Caco-2 (cell line): ENCODE results near the gene FGFR3. TPM values are rescaled to one million over a fixed set of nuclear protein-coding genes. Genes with fewer than 3 reads are reported as not detected.

Experiments
- BruUV-seq: library from RNA; stranded (reverse); fragments of 400-500 nt; replicated peaks from 2 replicates; lab custom pipeline; 2021; lab: Mats Ljungman, UMichigan
- CTCF ChIA-PET: fragments of 300-600 bp; sonication (Branson Sonifier 250); formaldehyde crosslinking; loops from one replicate; lab custom pipeline; 2022; ENCODE audit warnings: antibody characterized with exemption; lab: Charles Lee
- POLR2A ChIA-PET: fragments of 300-600 bp; sonication (Branson Sonifier 250); formaldehyde crosslinking; loops from one replicate; lab custom pipeline; 2022; ENCODE audit warnings: antibody characterized with exemption; lab: Charles Lee
- DNase-seq, 2 experiments: peaks; one replicate each; pipeline versions ENCODE4 v3.0.0 to v3.0.0-alpha.2; 2020 to 2022
- H3K27me3 ChIP-seq: replicated peaks from 2 replicates; pipeline ENCODE4 v1.6.0; 2011; ENCODE audit warnings: low read length; ENCODE audit not compliant: control insufficient read depth, insufficient read depth
- H3K36me3 ChIP-seq: 2 replicates; pipeline ENCODE4 v1.5.1; 2011; ENCODE audit warnings: low read length; ENCODE audit not compliant: control insufficient read depth, insufficient read depth
- H3K4me1 ChIP-seq: fragments of 250-450 bp; sonication (Bioruptor Pico); 2 replicates; pipeline ENCODE4 v1.5.1; 2020; ENCODE audit warnings: mild to moderate bottlenecking
- H3K4me3 ChIP-seq: 2 replicates; pipeline ENCODE4 v1.5.1; 2011; ENCODE audit warnings: low read depth, mild to moderate bottlenecking, control low read depth, low read length
- H3K9me3 ChIP-seq: fragments of 250-450 bp; sonication (Bioruptor Pico); 2 replicates; pipeline ENCODE4 v1.5.1; 2020; ENCODE audit warnings: mild to moderate bottlenecking, moderate library complexity
- H3K27ac Mint-ChIP-seq: one replicate; pipeline ENCODE4 v1.8.0; 2022; ENCODE audit warnings: mixed read lengths; ENCODE audit not compliant: unreplicated experiment
- H3K27me3 Mint-ChIP-seq: one replicate; pipeline ENCODE4 v1.8.0; 2022; ENCODE audit warnings: mixed read lengths; ENCODE audit not compliant: insufficient read depth, unreplicated experiment
- H3K36me3 Mint-ChIP-seq: one replicate; pipeline ENCODE4 v1.8.0; 2022; ENCODE audit warnings: mild to moderate bottlenecking, mixed read lengths; ENCODE audit not compliant: insufficient read depth, unreplicated experiment
- H3K4me1 Mint-ChIP-seq: one replicate; pipeline ENCODE4 v1.8.0; 2022; ENCODE audit warnings: low read depth, mixed read lengths; ENCODE audit not compliant: unreplicated experiment
- H3K4me3 Mint-ChIP-seq: one replicate; pipeline ENCODE4 v1.8.0; 2022; ENCODE audit warnings: mild to moderate bottlenecking, moderate library complexity, mixed read lengths; ENCODE audit not compliant: unreplicated experiment
- H3K9me3 Mint-ChIP-seq: one replicate; pipeline ENCODE4 v1.8.0; 2022; ENCODE audit warnings: mixed read lengths; ENCODE audit not compliant: unreplicated experiment
- intact Hi-C: fragments of 100-400 bp; cut with micrococcal nuclease; formaldehyde crosslinking; loops from one replicate; pipeline ENCODE4 v1.10.0; 2022; ENCODE audit not compliant: unreplicated experiment
- total RNA-seq: library from RNA; stranded (reverse); gene quantifications from 2 replicates; pipeline ENCODE4 v1.2.3, GENCODE V29; 2022
- TF ChIP-seq, protein P1 (sequence below), 2 experiments: fragments of 200-600 bp in 1 of 2; IDR thresholded peaks; 1 replicate in 1 of 2; 2 replicates in 1 of 2; pipeline versions ENCODE4 v1.5.1 to v1.8.0; 2011 to 2022; ENCODE audit warnings: antibody characterized with exemption in 1 of 2, control low read depth in 1 of 2, inconsistent platforms in 1 of 2, low read depth in 1 of 2, low read length in 1 of 2, mild to moderate bottlenecking in 1 of 2, moderate library complexity in 1 of 2; ENCODE audit not compliant: insufficient read depth in 1 of 2, severe bottlenecking in 1 of 2, unreplicated experiment in 1 of 2

The FGFR3 gene
- total RNA-seq, 1 experiment from 2014 or later, result 132 TPM

DNA sequence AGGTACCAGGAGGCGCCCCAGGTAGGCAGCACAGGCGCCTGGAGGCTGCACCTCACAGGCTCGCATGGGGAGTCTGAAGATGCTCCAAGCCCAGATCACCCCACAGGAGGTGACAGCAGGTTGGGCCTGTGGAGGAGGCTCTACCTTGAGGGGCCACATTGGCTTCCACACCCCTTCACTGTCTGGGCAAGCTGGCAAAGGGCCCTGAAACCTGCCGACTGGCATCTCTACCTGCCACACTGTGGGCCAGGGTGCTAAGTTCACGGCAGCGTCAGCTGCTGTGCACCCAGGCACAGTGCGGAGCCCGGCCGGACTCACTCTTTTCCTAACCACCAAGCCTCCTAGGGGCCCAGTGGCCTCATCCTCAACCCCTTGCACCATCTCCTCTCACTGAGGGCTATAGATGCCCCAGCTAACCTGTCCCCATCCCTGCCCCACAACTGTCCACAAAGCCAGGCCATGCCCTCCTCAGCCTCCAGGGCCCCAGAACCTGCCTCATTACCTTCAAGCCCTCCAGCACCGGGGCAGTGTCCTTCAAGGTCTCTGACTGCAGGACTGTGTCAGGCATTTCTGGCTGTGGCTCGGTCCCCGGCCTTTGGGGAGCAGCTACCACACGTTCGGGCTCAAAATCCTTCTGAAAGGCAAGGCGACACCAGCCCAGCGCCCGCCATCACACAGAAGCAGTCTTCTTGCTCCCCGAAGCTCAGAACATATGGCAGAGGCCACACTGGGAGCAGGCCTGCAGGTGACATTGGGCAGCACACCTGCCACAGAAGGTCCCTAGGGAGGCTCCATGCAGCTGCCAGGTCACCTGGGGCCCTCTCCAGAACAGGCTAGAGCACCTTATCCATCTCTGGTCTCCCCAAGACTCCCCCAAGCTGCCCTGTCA lies 28.8 kb downstream of the FGFR3 start:
- TF ChIP-seq, protein P1, sequence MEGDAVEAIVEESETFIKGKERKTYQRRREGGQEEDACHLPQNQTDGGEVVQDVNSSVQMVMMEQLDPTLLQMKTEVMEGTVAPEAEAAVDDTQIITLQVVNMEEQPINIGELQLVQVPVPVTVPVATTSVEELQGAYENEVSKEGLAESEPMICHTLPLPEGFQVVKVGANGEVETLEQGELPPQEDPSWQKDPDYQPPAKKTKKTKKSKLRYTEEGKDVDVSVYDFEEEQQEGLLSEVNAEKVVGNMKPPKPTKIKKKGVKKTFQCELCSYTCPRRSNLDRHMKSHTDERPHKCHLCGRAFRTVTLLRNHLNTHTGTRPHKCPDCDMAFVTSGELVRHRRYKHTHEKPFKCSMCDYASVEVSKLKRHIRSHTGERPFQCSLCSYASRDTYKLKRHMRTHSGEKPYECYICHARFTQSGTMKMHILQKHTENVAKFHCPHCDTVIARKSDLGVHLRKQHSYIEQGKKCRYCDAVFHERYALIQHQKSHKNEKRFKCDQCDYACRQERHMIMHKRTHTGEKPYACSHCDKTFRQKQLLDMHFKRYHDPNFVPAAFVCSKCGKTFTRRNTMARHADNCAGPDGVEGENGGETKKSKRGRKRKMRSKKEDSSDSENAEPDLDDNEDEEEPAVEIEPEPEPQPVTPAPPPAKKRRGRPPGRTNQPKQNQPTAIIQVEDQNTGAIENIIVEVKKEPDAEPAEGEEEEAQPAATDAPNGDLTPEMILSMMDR (IDR thresholded peaks at IDR 0.05; ENCODE audit: insufficient read depth in 1 of 2, low read depth in 1 of 2, low read length in 1 of 2, severe bottlenecking in 1 of 2, unreplicated experiment in 1 of 2), result no peak
- DNase-seq, result no peak
- Mint-ChIP-seq H3K9me3 (no peaks in the 10 kb centered on the region), H3K36me3 (peaks cover 58% of the 10 kb centered on the region), H3K4me1 (no peaks in the 10 kb centered on the region), H3K27ac (no peak overlapping the region), H3K4me3 (no peak overlapping the region), H3K27me3 (no peaks in the 10 kb centered on the region)
- Histone ChIP-seq H3K27me3 (no peaks in the 10 kb centered on the region), H3K36me3 (peaks cover 1% of the 10 kb centered on the region), H3K9me3 (no peaks in the 10 kb centered on the region), H3K4me3 (no peak overlapping the region), H3K4me1 (no peaks in the 10 kb centered on the region)
- no TSS peak for BruUV-seq
- intact Hi-C loops, result no loop called here
- ChIA-PET POLR2A (no interaction called here), CTCF (no interaction called here)

DNA sequence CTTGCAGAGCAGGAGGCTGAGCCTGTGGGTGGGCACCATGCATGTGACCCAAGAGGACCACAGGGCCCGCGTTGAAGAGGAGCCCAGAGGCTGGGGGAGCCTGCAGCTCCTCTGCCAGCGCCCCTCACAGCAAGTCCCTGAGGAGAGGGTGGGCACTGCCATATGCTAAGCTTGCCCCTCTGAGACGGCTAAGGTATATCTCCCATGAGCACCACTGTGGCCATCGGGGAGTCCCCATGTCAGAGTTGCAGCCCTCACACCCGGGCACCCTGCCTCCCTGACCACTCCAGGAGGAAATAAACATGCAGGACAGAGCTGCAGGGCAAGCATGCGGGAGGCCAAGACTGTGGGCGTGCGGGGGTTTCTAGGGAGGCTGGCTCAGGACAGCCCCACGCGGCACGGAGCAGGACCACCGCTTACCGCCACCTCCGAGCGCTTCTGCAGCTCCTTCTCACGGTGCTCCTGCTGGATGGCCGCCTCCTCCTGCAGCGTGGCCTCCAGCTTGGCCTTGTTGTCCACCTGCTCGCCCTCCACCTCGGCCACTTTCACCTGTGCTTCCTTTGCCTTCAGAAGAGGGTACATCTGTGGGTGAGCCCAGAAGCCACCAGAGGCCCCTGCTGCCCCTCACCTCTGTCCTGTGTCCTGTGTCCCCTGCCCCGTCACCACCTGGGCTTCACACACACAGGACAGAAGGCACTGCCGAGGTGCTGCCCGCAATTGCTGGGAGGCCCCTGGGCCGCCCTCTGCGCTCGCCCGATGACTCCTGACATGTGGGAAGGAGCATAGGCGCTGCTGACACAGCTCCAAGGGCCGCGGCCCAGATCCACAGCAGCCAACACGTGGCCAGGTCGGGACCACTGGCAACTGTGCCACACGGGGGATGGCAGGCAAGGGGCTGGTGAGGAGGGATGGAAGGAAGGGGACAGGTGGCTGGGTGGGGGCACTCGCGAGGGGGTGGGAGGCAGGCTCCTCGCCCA lies 29.8 kb downstream of the FGFR3 start:
- TF ChIP-seq, protein P1 (IDR thresholded peaks at IDR 0.05; ENCODE audit: insufficient read depth in 1 of 2, low read depth in 1 of 2, low read length in 1 of 2, severe bottlenecking in 1 of 2, unreplicated experiment in 1 of 2), result no peak
- POLR2A ChIA-PET, result no interaction called here

GRCh38 chr4:1823545-1823932 lies 30.4 kb downstream of the FGFR3 start:
- H3K27ac Mint-ChIP-seq, result no peak overlapping the region
- intact Hi-C loops, result no loop called here
- BruUV-seq, result no TSS peak
- TF ChIP-seq, protein P1 (IDR thresholded peaks at IDR 0.05; ENCODE audit: insufficient read depth in 1 of 2, low read depth in 1 of 2, low read length in 1 of 2, severe bottlenecking in 1 of 2, unreplicated experiment in 1 of 2), result no peak
- H3K9me3 Mint-ChIP-seq, result no peaks in the 10 kb centered on the region
- Histone ChIP-seq H3K9me3 (no peaks in the 10 kb centered on the region), H3K4me3 (no peak overlapping the region), H3K36me3 (peaks cover 1% of the 10 kb centered on the region; the same call in 1 of the 2 replicates), H3K4me1 (no peaks in the 10 kb centered on the region), H3K27me3 (no peaks in the 10 kb centered on the region)
- no peak for DNase-seq
- no peaks in the 10 kb centered on the region for H3K4me1 Mint-ChIP-seq
- H3K4me3 Mint-ChIP-seq, result no peak overlapping the region
- peaks cover 46% of the 10 kb centered on the region for H3K36me3 Mint-ChIP-seq
- POLR2A ChIA-PET, result no interaction called here
- H3K27me3 Mint-ChIP-seq, result no peaks in the 10 kb centered on the region
- CTCF ChIA-PET, result no interaction called here

More for the DNA sequence above, 29.8 kb downstream of the FGFR3 start:
- DNase-seq, result no peak
- CTCF ChIA-PET, result no interaction called here
- H3K4me3 ChIP-seq, result no peak overlapping the region
- no peaks in the 10 kb centered on the region for H3K9me3 Mint-ChIP-seq
- H3K4me1 ChIP-seq, result no peaks in the 10 kb centered on the region
- intact Hi-C loops, result no loop called here
- no peaks in the 10 kb centered on the region for H3K27me3 ChIP-seq
- H3K4me3 Mint-ChIP-seq, result no peak overlapping the region
- no peaks in the 10 kb centered on the region for H3K27me3 Mint-ChIP-seq
- no peaks in the 10 kb centered on the region for H3K9me3 ChIP-seq
- H3K36me3 ChIP-seq, result peaks cover 1% of the 10 kb centered on the region; the same call in 1 of the 2 replicates
- no peaks in the 10 kb centered on the region for H3K4me1 Mint-ChIP-seq
- no TSS peak for BruUV-seq
- H3K36me3 Mint-ChIP-seq, result peaks cover 53% of the 10 kb centered on the region
- no peak overlapping the region for H3K27ac Mint-ChIP-seq
